ENCODE results near the gene RASSF3. TPM values are rescaled to one million over a fixed set of nuclear protein-coding genes. Genes with fewer than 3 reads are reported as not detected.

RASSF3 gene
- total RNA-seq: 10 to 100 TPM in 3 of 4 donors, 1 to 10 TPM in 1; 9.1 to 16.1 (median 11.2) TPM

GRCh38 chr12:64610079-64610659 lies at the start of gene RASSF3:
TSS of gene RASSF3 (plus strand) at chr12:64610495. CDS start at chr12:64610633, 138 bp downstream.
- no peak for TF ChIP-seq EP300 (IDR thresholded peaks at IDR 0.05)
- no peak for TF ChIP-seq CTCF (IDR thresholded peaks at IDR 0.05)
- TF ChIP-seq POLR2A (IDR thresholded peaks at IDR 0.05): peak in 1 of 2 donors; percentile 20
- peak within 1 kb of the TSS; percentile 89 for H3K27ac ChIP-seq
- H3K4me3 ChIP-seq: peak within 1 kb of the TSS; percentile 87
- H3K36me3 ChIP-seq: no peaks in the 10 kb centered on the region
- peak; percentile 79 to 83 for DNase-seq (ENCODE audit: low spot score in 2 of 2)
- H3K9me3 ChIP-seq: no peaks in the 10 kb centered on the region
- no peaks in the 10 kb centered on the region for H3K27me3 ChIP-seq
- WGBS: 0% methylated on average over 1 of the region's 76 CpGs
- peaks cover 26% of the 10 kb centered on the region for H3K4me1 ChIP-seq

- Histone ChIP-seq H3K36me3 (no peaks in the 10 kb centered on the region), H3K4me1 (no peaks in the 10 kb centered on the region), H3K27ac (no peak overlapping the region), H3K27me3 (no peaks in the 10 kb centered on the region), H3K9me3 (no peaks in the 10 kb centered on the region), H3K4me3 (no peak overlapping the region)
- DNase-seq (ENCODE audit: low spot score in 2 of 2): no peak
- TF ChIP-seq POLR2AphosphoS5 (IDR thresholded peaks at IDR 0.05) (no peak), POLR2A (IDR thresholded peaks at IDR 0.05) (no peak), EP300 (IDR thresholded peaks at IDR 0.05) (no peak), CTCF (IDR thresholded peaks at IDR 0.05) (no peak)
- WGBS: 87% methylated on average over 9 of the region's 9 CpGs
Observed at GRCh38 chr12:64561302-64562136, 48.8 kb upstream of the RASSF3 start.

- Histone ChIP-seq H3K4me1 (peaks cover 18% of the 10 kb centered on the region), H3K27ac (no peak overlapping the region), H3K9me3 (no peaks in the 10 kb centered on the region), H3K4me3 (no peak overlapping the region), H3K36me3 (no peaks in the 10 kb centered on the region), H3K27me3 (no peaks in the 10 kb centered on the region)
- WGBS: 82% methylated on average over 4 of the region's 4 CpGs
- TF ChIP-seq POLR2A (IDR thresholded peaks at IDR 0.05) (no peak), POLR2AphosphoS5 (IDR thresholded peaks at IDR 0.05) (no peak), EP300 (IDR thresholded peaks at IDR 0.05) (no peak), CTCF (IDR thresholded peaks at IDR 0.05) (no peak)
- DNase-seq (ENCODE audit: low spot score in 2 of 2): no peak
Observed at GRCh38 chr12:64566122-64566521, 44.2 kb upstream of the RASSF3 start.

GRCh38 chr12:64566831-64567517 lies 43.3 kb upstream of the RASSF3 start:
- no peak for TF ChIP-seq POLR2A (IDR thresholded peaks at IDR 0.05)
- TF ChIP-seq CTCF (IDR thresholded peaks at IDR 0.05): no peak
- TF ChIP-seq POLR2AphosphoS5 (IDR thresholded peaks at IDR 0.05): no peak
- no peak for TF ChIP-seq EP300 (IDR thresholded peaks at IDR 0.05)
- 68% methylated on average over 7 of the region's 7 CpGs for WGBS
- Histone ChIP-seq H3K27me3 (no peaks in the 10 kb centered on the region), H3K27ac (no peak overlapping the region), H3K4me1 (peaks cover 18% of the 10 kb centered on the region), H3K9me3 (no peaks in the 10 kb centered on the region), H3K36me3 (no peaks in the 10 kb centered on the region), H3K4me3 (no peak overlapping the region)
- DNase-seq (ENCODE audit: low spot score in 2 of 2): no peak

GRCh38 chr12:64567570-64567969 lies 42.7 kb upstream of the RASSF3 start:
- no peak for TF ChIP-seq EP300 (IDR thresholded peaks at IDR 0.05)
- TF ChIP-seq CTCF (IDR thresholded peaks at IDR 0.05): no peak
- TF ChIP-seq POLR2AphosphoS5 (IDR thresholded peaks at IDR 0.05): no peak
- TF ChIP-seq POLR2A (IDR thresholded peaks at IDR 0.05): no peak
- no peak for DNase-seq (ENCODE audit: low spot score in 2 of 2)
- WGBS: 97% methylated on average over 8 of the region's 8 CpGs
- Histone ChIP-seq H3K4me1 (peaks cover 18% of the 10 kb centered on the region), H3K4me3 (no peak overlapping the region), H3K9me3 (peaks cover 3% of the 10 kb centered on the region), H3K36me3 (no peaks in the 10 kb centered on the region), H3K27me3 (no peaks in the 10 kb centered on the region), H3K27ac (no peak overlapping the region)
